Limb (tissue), 2 donors: ENCODE data around the gene DDAH2.

Source experiments
- DNase-seq, 2 donors: peaks; one replicate each; pipeline ENCODE4 v3.0.0-alpha.2; 2016; ENCODE audit errors: extremely low spot score in 2 of 2

Gene DDAH2

DNA sequence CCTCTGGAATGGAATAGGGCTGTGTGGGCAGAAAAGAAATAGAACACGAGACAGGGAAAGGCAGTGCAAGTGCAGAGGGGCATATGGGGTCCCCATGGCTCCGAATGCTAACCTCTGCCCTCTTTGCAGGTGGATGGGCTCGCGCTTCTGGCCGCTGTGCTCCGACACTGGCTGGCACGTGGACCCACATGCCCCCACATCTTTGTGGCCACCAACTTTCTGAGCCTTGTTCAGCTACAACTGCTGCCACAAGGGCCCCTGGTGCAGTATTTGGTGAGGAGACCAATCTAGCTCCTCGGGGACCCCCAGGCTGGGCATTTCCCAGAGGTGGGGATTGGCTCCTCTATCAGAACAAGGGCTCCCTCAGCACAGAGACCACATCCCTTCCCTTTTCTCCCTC is 32.2 kb upstream of the DDAH2 start:
- no peak for DNase-seq

- no peak for DNase-seq
Observed at GRCh38 chr6:31760790-31761189, 31.7 kb upstream of the DDAH2 start.

DNA sequence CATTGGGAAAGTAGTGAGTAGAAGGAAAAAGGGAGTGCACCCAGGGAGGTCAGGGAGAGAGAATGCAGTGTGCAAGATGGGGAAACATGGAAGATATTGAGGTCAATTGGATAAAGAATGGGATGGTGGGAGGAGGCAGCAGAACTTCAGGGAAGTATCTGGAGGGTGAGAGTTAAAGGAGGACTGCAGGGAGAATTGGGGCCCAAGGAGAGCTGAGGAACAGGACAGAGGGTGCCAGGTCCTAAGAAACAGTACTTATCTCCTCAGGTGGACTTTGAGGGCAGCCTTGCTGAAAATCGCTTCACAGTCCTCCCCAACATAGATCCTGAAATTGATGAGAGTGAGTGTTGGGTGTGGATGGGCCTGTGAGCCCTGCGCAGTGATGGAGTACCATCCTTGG is 29.2 kb upstream of the DDAH2 start:
- DNase-seq = no peak

GRCh38 chr6:31752739-31753319 is 23.7 kb upstream of the DDAH2 start:
- DNase-seq = no peak

GRCh38 chr6:31750411-31751022 is 21.4 kb upstream of the DDAH2 start:
- no peak for DNase-seq

GRCh38 chr6:31749301-31750036 is 20.4 kb upstream of the DDAH2 start:
- no peak for DNase-seq

GRCh38 chr6:31744422-31744821 is 15.3 kb upstream of the DDAH2 start:
- no peak for DNase-seq

- DNase-seq = no peak
Observed at GRCh38 chr6:31742894-31743293, 13.8 kb upstream of the DDAH2 start.

GRCh38 chr6:31741815-31742214 is 12.7 kb upstream of the DDAH2 start:
- DNase-seq = no peak

GRCh38 chr6:31740397-31741223 is 11.5 kb upstream of the DDAH2 start:
- DNase-seq = no peak

GRCh38 chr6:31739639-31740396 is 10.7 kb upstream of the DDAH2 start, which contains the start of gene MSH5:
Gene MSH5, plus strand, starts transcription at chr6:31740005. Its CDS starts 462 bp downstream, at chr6:31740467.
- peak; percentile 98 to 100 for DNase-seq

GRCh38 chr6:31737991-31738979 is 9.2 kb upstream of the DDAH2 start:
- peak; percentile 58 to 65 for DNase-seq

DNA sequence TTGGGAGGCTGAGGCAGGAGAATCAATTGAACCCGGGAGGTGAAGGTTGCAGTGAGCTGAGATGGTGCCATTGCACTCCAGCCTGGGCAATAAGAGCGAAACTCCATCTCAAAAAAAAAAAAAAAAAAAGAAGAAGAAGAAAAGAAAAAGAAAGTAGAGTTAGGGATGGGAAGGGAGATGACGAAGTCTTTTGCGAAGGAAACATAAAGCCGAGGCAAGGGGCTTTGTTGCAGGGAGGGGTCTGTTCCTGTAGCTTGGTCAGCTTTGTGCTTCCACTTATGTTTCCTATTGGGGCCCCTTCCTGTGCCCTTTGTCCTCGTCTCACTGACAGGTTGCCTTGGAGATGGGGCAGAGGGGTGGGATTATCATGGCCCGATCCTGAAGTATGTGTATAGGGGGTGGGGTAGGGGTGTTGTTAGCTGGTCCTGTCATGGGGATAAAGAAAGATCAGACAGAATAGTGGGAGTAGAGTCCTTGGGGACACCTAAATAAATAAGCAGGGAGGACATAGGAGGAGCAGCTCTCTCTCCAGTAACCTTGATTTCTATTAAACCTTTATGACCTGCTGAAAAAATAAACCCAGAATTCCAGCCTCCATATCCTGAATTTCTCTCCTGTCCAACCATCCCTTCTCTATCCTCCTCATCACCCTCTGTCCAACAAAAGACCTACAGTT is 8.4 kb upstream of the DDAH2 start:
- DNase-seq = peak; percentile 10 to 55

GRCh38 chr6:31736768-31737314 is 7.7 kb upstream of the DDAH2 start:
- no peak for DNase-seq

DNA sequence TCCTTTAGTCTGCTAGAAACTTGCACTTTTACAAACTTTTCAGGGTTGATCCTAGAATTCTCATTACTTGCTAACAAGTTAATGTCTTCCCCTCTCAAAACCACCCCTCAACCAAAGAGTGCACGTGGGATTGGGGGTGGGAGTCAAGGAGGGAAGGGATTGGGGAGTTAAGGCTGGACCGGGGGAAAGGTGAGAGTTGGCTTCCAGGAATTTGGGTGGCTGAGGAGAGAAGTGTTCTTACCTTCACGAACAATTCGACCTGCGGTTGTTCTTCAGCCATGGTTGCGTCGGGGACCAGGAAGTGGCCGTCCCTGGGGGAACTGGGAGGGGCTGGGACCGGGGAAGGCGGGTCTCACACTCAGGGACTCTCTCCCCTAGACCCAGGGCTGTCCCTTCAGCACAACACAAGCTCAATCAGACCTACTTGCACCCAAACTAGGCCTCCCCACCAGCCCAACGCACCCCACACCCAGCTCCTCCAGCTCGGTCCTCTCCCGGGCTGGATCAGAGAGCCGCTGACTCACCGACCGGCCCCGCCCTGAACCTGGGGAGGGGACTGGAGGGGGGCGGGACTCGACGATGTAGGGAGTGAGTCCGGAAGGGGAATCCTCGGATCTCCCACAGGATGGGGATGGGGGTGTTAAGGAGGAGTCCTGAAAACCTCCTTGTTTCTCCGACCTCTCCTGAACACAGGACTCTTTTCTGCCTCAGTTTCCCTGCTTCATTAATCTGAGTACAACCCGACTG is 7.1 kb upstream of the DDAH2 start, which contains the start of gene CLIC1:
Gene CLIC1 (minus strand): TSS at position 510 of the 747 bp plus-strand sequence. CDS start 230 bp downstream, at position 280.
- peak; percentile 79 to 89 for DNase-seq

DNA sequence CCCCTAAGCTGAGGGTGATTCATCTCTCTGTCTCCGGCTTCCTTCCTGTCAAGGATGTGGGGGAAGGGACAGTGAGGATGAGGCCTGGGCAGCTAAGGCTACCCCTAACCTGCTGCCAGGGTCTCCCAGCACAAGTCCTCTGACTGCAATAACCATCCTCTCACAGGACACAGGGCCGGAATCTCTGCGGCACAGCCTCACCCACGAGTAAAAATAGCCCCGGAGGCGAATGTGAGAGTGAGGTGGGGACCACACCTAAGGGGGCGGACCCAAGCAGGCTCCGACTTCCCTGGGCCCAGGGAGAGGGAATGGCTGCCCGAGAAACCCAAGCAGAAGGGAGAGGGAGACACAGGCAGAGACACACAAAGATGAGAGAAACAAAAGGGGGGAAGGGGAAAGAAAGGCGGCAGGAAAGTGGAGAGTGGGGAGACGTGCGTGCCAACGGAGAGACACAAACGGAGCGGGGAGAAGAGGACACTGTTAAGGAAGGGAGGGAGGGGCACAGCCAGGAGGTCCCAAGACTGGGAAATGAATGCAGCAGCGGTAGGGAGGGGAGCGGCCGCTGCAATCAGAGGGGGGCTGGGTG is 5.8 kb upstream of the DDAH2 start:
- peak; percentile 15 to 67 for DNase-seq

GRCh38 chr6:31734247-31734820 is 5.2 kb upstream of the DDAH2 start:
- no peak for DNase-seq
